ENCODE results near the gene SYCP1.

DNA sequence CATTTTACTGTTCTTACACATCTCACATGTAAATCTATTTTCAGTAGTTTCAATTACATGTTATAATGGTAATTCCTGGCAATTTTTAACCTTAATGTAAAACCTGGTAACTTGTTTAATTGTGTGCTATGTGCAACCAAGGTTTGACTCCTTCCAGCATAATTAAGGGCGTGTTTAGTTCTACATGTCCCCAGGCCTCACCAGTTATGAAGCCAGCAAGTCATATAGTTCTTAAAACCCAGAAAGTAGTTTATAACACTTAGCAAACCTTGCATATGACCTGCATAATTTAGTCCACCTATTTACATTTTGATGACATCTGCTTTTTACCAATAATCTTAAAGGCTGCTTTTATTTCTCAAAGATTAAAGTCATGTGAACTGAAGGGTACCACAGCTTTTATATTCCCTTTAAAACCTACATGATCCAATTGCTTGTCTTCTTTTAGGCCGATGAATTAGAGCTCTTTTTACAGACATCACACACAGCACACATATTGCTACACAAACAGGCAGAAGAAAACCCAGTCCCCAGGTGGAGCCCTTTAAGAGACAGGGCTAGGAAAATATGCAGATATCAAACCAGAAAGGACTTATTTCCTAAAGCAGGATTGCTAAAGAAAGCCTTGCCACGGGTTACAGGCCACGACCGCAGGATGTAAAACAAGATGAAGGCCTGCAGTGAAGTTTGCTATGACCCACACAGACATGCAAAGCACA lies 23.2 kb upstream of the SYCP1 start:
- TF ChIP-seq POLR2A (IDR thresholded peaks at IDR 0.05; ENCODE audit: low read depth, low read length): no peak
- TF ChIP-seq TAF1 (IDR thresholded peaks at IDR 0.05; ENCODE audit: borderline replicate concordance, low read depth, low read length): no peak

Data from GM12892 (cell line).